Sigmoid colon (tissue), 4 donors: ENCODE data around the gene BTBD9.

Experiments used
- CTCF ChIP-seq, 4 experiments: fragments of 450-650 bp in 3 of 4; fragments of 200-600 bp in 1 of 4; IDR thresholded peaks; one replicate each; pipeline ENCODE4 v1.5.1; 2016 to 2019; ENCODE audit warnings: antibody characterized with exemption in 4 of 4, mild to moderate bottlenecking in 3 of 4, moderate library complexity in 2 of 4
- EP300 ChIP-seq, 4 donors: sonication (generic); formaldehyde crosslinking; IDR thresholded peaks; one replicate each; pipeline ENCODE4 v1.6.1; 2017; ENCODE audit warnings: antibody characterized with exemption in 4 of 4
- POLR2AphosphoS5 ChIP-seq, 4 donors: sonication (generic); formaldehyde crosslinking; IDR thresholded peaks; one replicate each; pipeline ENCODE4 v1.6.1; 2017; ENCODE audit warnings: antibody characterized with exemption in 4 of 4

- TF ChIP-seq EP300 (IDR thresholded peaks at IDR 0.05) = no peak
- no peak for TF ChIP-seq CTCF (IDR thresholded peaks at IDR 0.05)
- TF ChIP-seq POLR2AphosphoS5 (IDR thresholded peaks at IDR 0.05) = no peak
Measured at GRCh38 chr6:38283734-38284362, 355.9 kb downstream of the BTBD9 start.
